NOMO-1 treated with DMSO at 0.1 percent for 48 hours (cell line): ENCODE results near the gene INPP4B.

ENCODE experiments used
- DNase-seq: peaks from one replicate; lab custom pipeline; 2025; ENCODE audit not compliant: unreplicated experiment; lab: John Stamatoyannopoulos, UW

The INPP4B gene

GRCh38 chr4:142846108-142846728 lies at the start of gene INPP4B:
Gene INPP4B, minus strand, starts transcription at chr4:142846301.
- DNase-seq, result no peak

- no peak for DNase-seq
Measured at GRCh38 chr4:142893012-142893411, 46.9 kb upstream of the INPP4B start.

GRCh38 chr4:142886566-142886965 lies 40.5 kb upstream of the INPP4B start:
- DNase-seq, result no peak

- no peak for DNase-seq
Measured at GRCh38 chr4:142883040-142883832, 37.1 kb upstream of the INPP4B start.

GRCh38 chr4:142882159-142882558 lies 36.1 kb upstream of the INPP4B start:
- DNase-seq, result no peak

- no peak for DNase-seq
Measured at GRCh38 chr4:142881331-142881730, 35.2 kb upstream of the INPP4B start.

- DNase-seq, result no peak
Measured at GRCh38 chr4:142875117-142875516, 29.0 kb upstream of the INPP4B start.

GRCh38 chr4:142874684-142875083 lies 28.6 kb upstream of the INPP4B start:
- no peak for DNase-seq

GRCh38 chr4:142866685-142867084 lies 20.6 kb upstream of the INPP4B start:
- DNase-seq, result no peak

- no peak for DNase-seq
Measured at GRCh38 chr4:142861351-142861750, 15.2 kb upstream of the INPP4B start.

- no peak for DNase-seq
Measured at GRCh38 chr4:142858965-142859364, 12.9 kb upstream of the INPP4B start.

GRCh38 chr4:142858446-142858845 lies 12.3 kb upstream of the INPP4B start:
- DNase-seq, result no peak

- no peak for DNase-seq
Measured at GRCh38 chr4:142856576-142856975, 10.5 kb upstream of the INPP4B start.

- DNase-seq, result no peak
Measured at GRCh38 chr4:142850478-142850877, 4.4 kb upstream of the INPP4B start.

GRCh38 chr4:142846729-142847596 lies 862 bp upstream of the INPP4B start:
- no peak for DNase-seq

- no peak for DNase-seq
Measured at GRCh38 chr4:142845293-142846107, 601 bp downstream of the INPP4B start.

- DNase-seq, result no peak
Measured at GRCh38 chr4:142844782-142845181, 1.3 kb downstream of the INPP4B start.

GRCh38 chr4:142840516-142841123 lies 5.5 kb downstream of the INPP4B start:
- DNase-seq, result no peak

- no peak for DNase-seq
Measured at GRCh38 chr4:142838778-142839177, 7.3 kb downstream of the INPP4B start.

- no peak for DNase-seq
Measured at GRCh38 chr4:142832022-142832421, 14.1 kb downstream of the INPP4B start.
